Iris pigment epithelial cell (primary cell): ENCODE results near the gene HDAC10.

ENCODE experiments used
- DNase-seq: peaks from one replicate; pipeline ENCODE4 v3.0.0-alpha.2; 2011; ENCODE audit warnings: low read depth

HDAC10 gene

GRCh38 chr22:50269970-50270665 lies 19.1 kb upstream of the HDAC10 start, which contains the start of gene MAPK11:
Gene MAPK11, minus strand, starts transcription at chr22:50270380. Its CDS starts 88 bp downstream, at chr22:50270292.
- peak; percentile 71 for DNase-seq

DNA sequence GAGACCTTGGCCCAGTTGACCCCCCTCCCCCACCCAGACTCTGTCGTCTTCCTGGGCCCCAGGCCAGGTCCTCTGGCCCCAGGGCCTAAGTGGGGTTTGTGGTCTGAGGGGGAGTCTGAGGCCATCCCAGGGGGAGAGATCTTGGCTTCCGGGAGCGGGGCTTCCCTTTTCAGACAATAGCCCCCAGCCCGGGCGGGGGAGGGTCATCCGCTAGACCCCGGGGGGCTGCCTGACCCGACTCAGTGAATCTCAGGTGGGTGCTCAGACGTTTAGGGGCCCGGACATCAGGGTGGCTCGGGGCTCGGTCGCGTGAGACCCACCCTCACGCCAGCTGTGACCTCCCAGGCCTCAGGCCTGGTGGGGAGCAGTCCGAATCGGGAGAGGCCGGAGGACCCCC lies 18.5 kb upstream of the HDAC10 start:
- DNase-seq = no peak

DNA sequence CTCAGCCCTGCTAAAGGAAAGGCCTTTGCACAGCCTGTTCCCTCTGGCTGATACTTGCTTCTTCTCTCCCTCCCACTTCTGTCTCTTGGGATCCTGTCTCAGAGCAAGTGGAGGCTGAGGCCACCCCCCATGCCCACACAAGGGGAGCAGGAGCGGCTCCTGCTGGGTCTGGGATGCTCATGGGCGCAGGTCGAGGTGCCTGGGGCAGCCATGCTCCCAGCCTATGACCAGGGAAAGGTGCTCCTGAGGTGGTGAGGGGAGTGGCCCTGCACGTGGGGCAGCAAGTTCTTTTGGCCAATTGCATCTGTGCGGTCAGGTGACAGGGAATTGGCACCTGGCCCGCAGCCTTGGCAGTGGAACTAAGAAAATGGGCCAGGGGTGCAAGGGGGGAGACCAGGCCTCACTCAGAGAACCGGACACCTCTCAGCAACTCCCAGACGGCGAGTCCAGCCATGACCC lies 17.6 kb upstream of the HDAC10 start:
- DNase-seq = no peak

DNA sequence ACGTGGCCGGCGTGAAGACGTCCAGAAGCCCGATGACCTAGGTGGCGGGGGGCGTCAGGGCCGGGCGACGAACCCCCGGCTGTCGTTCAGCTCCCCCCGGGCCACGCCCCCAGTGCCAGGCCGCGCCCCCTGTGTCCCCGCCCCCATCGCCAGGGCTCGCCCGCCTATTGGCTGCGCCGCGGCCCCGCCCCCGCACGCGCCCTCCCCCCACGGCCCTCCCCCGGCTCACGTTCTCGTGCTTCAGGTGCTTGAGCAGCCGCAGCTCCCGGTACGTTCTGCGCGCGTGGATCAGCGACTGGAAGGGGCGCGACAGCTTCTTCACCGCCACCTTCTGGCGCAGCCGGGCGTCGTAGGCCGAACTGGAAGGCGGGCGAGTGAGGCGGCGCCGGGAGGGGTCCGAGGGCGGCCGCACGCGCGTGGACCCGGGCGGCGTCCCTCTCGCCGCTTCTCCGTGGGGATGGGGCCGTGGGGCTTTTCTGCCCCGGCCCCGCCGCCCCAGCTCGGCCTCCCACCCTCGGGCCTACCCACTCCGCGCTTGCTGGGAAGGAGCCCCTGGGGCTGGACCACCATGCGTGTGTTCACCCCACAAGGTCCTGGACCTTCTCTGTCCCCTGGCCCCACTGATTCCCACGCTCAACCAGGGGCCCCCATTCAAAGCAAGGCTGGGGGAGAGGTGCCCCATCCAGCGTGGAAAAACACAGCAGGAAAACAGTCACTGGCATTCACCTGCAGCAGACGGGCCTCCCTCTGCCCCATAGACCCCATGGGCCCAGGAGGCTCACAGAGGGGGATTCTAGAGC lies 16.7 kb upstream of the HDAC10 start:
- DNase-seq = peak; percentile 51

DNA sequence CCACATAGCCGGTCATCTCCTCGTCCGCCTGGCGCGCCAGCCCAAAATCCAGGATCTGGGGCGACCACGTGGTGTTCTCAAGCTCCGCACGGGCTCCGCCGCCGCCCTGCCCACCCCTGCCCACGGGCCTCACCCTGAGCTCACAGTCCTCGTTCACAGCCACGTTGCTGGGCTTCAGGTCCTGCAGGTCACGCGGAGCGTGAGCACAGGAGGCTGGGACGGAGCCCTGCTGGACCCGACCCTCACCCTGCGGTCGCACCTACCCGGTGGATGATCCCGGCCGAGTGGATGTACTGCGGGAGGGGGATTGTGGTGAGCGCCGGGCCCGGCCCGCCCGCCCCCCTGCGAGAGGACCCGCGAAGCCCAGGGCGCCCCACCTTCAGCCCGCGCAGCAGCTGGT lies 15.9 kb upstream of the HDAC10 start:
- DNase-seq = no peak

GRCh38 chr22:50264946-50265669 lies 14.0 kb upstream of the HDAC10 start:
- DNase-seq = no peak

DNA sequence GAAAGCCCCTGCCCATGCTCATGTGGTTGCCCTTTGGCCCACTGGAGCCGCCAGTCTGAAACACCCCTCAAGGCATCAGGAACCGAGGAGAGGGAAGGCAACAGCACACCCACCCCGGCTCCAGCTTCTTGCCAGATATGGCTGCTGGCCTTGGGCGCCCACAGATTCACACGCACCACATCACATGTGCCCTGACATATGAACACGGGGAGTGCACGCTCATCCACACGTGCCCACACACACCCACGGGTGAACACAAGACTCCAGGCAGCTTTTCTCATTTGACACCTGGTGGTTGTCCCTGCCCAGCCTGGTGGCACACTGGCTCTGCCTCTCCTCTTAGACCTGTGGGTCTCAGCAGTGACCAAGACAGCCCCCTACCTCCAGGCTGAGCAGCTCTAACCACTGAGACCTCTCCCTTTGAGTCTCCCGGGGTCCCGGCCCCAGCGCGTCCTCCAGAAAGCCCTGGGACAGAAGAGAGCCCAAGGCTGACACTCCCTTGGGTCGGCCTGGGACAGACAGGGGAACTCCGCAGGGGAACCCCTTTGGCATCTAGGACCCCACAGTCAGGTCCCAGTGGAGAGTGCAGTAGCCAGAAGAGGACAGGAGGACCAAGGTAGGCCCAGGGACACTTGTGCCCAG lies 13.2 kb upstream of the HDAC10 start:
- DNase-seq = no peak

DNA sequence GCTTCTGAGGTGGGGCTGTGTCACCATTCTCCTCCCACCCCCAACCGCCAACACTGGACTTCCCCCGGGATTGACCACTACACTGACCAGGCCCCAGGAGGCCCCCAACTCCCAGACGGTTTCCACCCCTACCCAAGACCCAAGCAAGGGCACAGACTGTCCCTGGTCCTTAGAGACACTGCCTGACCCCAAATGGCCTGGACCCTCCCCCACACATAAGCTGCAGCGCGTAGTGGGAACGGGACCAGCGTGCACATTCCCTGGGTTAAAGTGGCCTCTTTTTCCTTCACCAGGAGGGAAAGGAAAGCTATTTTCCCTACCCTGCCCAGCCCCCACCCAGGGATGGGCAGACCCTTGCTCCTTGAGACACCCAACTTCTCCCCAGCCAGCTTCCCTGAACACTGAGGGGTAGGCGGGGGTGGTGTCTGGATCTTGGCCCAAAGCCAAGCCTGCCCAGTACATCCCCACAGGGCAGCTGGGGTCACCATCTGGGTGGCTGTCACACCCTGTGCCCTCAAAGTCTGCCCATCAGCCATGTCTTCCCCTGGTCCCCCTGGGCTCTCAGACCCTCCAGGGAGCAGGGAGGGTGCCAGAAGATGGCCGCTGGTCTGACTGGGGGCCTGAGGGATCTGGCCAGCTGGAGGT lies 12.0 kb upstream of the HDAC10 start:
- no peak for DNase-seq

GRCh38 chr22:50262460-50262911 lies 11.4 kb upstream of the HDAC10 start:
- peak; percentile 30 for DNase-seq

DNA sequence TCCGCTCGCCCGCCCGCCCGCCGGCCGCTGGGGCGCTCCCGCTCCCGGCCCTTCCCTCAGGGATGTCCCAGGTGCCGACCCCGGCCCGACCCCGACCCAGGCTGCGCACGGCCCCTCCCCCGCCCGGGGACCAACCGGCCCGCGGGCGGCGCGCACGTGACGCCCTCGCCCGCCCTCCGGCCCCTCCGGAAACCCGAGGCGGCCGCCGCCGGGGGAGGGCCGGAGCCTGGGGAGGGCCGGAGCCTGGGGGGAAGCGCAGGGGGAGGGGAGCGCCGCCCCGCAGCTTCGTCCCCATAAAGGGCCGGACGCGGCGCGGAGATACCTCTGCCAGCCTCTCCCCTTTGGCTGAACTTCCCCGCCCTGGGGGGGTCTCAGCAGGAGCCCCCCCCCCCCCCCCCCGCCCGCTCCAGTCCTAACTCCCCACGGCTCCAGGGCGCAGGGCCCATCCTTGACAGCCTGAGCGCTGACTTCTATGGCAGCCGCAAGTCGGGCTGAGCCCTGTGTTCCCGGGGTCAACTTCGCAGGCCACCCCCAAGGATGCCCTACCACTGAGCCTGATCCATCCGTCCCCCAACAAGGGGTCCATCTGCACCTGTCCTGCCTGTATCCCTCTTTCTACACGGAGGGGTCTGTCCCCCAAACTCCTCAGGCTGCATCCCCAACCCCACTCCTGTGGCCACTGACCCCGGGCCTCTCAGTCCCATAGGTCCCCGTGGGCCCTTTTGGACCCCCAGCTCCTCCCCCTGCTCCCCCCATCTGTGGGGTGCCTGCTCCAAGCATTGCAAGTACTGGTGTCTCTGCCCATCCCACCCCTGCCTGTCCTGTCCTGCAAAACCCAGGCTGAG lies 10.8 kb upstream of the HDAC10 start, which contains the start of gene MAPK12:
TSS of gene MAPK12 (minus strand) at position 69 of the 845 bp plus-strand sequence. CDS start 174 bp downstream, outside the sequence.
- peak; percentile 22 for DNase-seq

GRCh38 chr22:50260801-50261614 lies 9.9 kb upstream of the HDAC10 start:
- peak; percentile 86 for DNase-seq

- peak; percentile 31 for DNase-seq
These were observed 9.4 kb upstream of the HDAC10 start for GRCh38 chr22:50260434-50260800.

GRCh38 chr22:50259302-50259701 lies 8.2 kb upstream of the HDAC10 start:
- no peak for DNase-seq

DNA sequence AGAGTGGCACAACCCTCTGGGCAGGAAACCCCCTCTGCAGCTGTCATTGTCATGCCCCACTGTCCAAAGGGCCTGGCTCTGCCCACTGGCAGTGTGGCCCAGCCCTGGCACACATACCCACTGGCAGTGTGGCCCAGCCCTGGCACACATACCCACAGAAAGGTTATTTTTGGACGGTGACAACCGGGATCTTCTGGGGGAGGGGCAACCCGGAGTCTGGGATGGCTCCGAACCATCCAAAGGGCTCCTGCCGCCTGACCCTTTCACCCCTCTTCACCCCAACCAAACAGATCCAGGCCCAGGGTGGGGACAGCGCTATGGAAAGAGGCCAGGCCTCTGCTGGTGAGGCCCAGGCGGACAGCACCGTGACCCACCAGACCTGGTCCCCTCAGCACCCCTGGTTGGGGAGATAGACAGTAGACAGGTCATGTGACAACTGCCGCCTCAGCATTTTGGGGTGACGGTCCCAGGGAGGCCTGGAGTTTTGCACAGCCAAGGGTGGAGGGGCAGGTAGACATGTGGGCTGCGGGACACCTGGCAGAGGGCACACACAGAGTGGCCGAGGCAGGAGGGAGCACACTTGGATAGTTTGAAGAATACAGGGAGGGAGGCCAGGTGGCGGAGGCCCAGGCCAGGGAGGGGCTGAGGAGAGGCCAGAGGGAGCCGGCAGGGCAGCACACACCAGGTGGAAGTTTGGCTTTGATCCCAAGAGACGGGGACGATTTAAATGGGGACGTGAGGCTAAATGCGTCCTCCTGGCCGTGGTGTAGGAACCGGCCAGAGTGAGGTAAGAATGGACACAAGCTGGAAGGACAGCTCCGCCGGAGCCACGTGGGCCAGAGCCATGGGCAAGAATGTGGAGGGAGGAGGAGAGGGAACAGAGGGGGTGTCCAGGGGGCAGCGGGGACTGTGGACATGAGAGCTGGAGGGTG lies 7.6 kb upstream of the HDAC10 start:
- no peak for DNase-seq

GRCh38 chr22:50257451-50258360 lies 6.6 kb upstream of the HDAC10 start:
- no peak for DNase-seq

GRCh38 chr22:50257041-50257440 lies 6.0 kb upstream of the HDAC10 start:
- no peak for DNase-seq

GRCh38 chr22:50256258-50256862 lies 5.3 kb upstream of the HDAC10 start:
- no peak for DNase-seq
